CD4-positive, alpha-beta T cell treated with Interleukin-4 for 4 hours (primary cell): Measurements from ENCODE around the gene RPL37A.
A peak's percentile ranks its signal among the peaks of the same experiment; 100 is the strongest.
"Not testable (repeated sequence)": the region's sequence is repeated elsewhere in the genome, so short reads cannot be mapped to it uniquely, and the experiment has no call there.

ENCODE experiments used
- DNase-seq: peaks from one replicate; pipeline ENCODE4 v3.0.0-alpha.2; 2020

RPL37A gene

DNA sequence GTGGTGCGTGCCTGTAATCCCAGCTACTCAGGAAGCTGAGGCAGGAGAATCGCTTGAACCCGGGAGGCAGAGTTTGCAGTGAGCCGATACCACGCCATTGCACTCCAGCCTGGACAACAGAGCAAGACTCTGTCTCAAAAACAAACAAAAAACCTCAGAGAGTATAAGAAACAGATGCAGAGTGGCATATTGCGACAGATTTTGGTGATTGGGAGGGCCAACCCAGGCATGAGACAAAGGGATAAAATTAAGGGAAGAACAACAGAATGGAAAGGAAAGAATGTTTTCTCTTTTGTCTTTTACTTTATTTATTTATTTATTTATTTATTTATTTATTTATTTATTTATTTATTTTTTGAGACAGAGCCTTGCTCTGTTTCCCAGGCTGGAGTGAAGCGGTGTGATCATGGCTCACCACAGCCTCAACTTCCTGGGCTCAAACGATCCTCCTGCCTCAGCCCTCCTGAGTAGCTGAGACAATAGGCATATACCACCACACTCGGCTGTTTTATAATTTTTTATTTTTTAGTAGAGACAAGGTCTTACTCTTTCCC lies 20.0 kb downstream of the RPL37A start:
- DNase-seq = not testable (repeated sequence)

DNA sequence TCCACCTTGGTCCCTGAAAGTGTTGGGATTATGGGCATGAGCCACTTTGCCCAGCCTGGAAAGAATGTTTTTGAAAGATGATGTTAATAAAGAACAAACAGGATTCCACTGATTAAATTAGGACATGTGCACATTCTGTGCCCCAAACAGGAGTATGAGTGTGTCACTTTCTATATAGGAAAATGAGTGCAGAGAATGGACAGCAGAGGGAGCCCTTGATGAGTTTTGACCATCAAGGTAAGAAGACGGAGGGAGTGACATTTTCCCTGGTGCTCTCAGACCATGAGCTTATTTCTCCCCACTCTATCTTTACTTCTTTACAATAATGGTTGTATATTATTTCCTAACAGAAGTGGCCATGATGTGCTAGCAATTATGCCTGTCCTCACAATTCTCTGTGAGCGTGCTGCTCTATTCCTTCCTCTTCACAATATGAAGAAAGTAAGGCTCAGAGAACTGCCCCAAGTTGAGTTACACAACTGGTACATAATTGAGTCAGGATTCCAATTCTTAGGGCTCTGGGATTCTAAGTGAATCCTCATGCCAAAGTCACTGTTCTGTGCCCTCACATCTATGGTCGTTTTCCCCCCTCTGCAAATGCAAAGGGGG lies 20.6 kb downstream of the RPL37A start:
- DNase-seq = peak; percentile 49

DNA sequence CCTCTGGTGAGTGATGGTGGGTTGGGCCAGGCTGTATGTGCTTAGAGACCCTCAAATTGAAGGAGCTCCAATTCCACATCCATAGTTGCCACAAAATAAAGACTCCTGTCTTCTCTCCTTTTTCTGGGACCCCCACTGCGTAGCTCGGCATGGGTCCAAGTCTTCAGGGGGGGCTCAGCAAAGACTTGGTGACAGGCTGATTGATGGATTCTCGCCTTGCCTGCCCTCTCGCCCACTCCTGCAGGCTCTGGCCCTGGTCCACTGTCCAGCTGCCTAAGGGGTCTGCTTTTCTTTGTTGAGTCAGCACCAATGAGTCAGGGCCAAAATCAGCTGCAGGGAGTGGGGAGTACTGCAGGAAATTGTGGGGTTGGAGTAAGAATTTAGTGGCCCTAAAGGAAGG lies 21.5 kb downstream of the RPL37A start:
- DNase-seq = no peak

GRCh38 chr2:216522892-216523502 lies 24.4 kb downstream of the RPL37A start:
- DNase-seq = no peak

- no peak for DNase-seq
Measured at GRCh38 chr2:216525972-216526371, 27.3 kb downstream of the RPL37A start.

DNA sequence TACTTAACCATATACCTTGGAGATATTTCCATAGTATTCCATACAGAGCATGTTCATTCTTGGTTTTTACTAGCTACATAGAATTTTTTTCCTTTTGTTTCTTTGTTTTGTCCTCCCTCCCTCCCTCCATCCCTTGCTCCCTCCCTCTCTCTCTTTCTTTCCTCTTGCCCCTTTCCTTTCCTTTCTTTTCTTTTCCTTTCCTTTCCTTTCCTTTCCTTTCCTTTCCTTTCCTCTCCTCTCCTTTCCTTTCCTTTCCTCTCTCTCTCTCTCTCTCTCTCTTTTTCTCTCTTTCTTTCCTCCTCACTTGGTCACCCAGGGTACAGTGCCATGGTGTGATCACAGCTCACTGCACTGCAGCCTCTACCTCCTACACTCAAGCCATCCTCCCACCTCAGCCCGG lies 28.3 kb downstream of the RPL37A start:
- DNase-seq = no peak

DNA sequence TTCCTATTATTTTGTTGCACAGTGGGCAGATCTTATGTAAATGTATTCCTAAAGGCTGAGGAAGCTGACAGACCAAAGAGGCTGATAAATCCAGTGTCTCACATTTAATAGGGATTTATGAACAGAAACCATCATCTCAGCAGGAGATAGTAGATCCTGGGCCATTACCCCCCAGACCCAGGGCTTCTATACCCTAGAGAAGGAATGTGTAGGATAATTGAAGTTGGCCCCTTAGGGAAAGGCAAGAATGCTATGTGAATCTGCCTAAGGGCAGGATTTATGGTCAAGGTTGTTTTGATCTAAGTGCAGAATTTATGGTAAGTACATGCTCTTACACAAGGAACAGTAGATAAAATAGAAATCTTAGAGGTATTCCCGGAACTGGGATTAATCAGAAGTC lies 29.0 kb downstream of the RPL37A start:
- DNase-seq = no peak

DNA sequence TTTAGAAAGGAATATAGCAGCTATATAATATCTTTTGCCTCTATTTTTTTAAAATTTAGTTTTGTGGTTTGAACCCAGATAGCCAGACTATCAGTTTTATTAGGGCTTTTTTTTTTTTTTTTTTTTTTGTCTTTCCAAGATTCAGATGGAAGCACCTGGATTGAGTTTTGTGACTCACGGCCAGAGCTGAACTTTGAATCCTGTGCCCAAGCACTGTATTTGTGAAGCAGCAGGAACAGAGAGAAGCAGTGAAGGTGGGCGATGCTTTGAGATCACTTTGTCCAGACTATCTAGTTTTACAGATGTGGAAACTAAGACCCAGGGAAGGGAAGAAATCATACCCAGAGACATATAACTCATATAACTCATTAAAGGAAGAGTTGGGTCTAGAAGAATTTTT lies 33.9 kb downstream of the RPL37A start:
- DNase-seq = no peak

DNA sequence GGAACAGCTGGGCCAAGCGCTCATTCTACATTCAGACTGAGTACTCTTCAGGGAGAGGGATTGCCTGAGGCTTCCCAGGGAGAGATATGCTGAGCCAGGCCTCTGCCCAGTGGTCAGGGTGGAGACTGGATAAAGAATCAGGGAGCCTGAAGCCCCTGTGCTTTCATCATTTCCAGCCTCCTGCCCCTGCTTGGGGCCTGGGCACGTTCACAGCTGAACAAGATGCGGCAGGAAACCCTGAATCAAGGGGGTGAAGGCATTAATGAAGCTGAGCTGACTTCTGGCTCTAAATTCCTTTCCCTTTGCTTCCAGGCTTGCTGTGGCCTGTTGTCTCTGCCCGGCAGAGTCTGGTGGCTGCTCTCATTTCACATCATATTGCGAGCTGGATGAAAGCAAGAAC lies 35.0 kb downstream of the RPL37A start:
- DNase-seq = no peak

- DNase-seq = no peak
Measured at GRCh38 chr2:216534809-216535208, 36.2 kb downstream of the RPL37A start.

DNA sequence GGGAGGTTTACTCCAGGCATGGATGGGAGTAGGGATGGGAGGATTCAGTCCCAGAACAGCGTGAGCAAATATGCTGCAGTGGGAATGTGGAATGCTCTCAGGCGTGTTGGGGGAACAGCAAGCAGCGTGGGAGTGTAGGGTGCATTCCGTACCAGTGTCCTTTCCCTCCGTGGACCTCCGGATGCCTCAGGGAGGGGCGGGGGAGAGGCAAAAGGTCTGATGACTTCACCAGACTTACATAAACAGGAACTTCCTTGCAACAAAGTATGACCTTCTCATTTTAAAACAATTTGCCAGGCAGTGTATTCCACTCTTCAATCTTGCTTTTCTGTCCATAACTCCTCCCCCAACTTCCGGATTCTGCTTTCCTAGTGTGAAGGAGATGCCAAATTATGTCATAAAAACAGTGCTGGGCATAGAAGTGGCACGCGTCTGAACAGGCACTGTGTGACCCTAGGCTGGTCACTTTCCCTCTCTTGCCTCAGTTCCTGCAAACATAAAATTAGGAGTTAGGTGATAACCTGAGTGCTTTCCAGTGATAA lies 36.9 kb downstream of the RPL37A start:
- DNase-seq = no peak

DNA sequence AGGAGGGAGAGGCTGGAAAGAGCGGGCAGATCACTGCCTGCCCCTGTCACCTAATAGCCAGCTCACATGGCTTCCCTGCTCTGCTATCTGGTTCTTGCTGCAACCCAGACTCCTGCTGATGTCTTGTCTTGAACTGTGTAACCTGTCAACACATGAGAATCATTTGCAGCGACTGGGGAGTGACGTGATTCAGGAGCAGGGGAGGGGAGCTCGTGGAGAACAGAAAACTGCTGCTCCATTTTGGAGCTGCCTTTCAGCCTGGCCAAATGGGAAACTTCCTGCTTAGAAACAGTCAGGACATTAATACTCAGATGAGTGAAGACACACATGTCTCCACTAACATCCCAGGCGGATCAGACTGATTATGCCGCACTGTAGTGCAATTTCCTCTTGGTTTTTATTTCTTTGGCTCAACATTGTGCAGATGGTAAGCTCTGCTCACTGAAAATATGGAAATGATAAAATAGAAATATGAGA lies 38.1 kb downstream of the RPL37A start:
- no peak for DNase-seq

DNA sequence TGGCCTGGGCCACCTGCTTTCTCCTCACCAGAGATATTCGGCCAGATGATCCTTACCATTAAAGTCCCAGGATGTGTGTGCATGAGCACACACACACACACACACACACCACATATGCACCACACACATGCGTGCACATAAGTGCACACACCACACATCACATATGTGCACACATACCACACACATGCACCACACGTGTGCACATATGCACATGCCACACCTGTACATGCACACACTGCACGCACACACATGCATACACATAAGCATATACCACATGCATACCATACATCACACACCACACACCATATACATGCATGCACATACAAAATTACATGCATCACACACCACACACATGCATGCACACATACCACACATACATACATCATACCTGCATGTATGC lies 38.7 kb downstream of the RPL37A start:
- DNase-seq = no peak

DNA sequence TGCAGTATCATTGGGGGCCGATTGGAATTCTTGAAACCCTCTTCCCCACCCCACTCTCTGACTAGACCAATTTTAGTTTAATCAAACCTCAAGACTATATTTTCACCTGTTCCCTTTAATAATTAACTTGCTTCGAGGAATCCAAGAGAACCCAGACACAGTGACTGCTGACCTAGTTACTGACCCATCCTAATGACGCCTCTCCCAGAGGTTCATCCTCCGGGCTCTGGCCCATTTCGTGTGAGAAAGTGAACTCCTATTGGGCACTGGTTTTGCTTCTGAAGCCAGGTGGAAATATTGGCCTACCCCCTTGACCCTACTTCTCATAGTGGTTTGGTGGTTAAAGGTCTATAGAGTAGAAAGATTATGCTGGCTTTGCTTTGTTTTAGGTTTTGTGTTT lies 39.9 kb downstream of the RPL37A start:
- no peak for DNase-seq

DNA sequence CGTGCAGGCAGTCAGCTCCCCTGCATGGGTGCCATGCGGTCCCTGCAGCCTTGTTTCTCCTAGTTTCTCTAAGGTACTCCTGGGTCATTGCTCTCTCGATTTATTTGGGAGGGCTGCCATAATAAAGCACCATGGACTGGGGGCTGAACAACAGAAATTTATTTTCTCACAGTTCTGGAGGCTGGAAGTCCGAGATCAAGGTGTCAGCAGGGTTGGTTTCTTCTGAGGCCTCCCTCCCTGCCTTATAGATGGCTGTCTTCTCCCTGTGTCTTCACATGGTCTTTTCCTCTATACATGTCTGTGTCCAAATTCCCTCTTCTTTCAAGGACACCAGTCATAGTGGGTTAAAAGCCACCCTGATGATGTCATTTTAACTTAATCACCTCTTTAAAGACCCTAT lies 40.5 kb downstream of the RPL37A start:
- no peak for DNase-seq

DNA sequence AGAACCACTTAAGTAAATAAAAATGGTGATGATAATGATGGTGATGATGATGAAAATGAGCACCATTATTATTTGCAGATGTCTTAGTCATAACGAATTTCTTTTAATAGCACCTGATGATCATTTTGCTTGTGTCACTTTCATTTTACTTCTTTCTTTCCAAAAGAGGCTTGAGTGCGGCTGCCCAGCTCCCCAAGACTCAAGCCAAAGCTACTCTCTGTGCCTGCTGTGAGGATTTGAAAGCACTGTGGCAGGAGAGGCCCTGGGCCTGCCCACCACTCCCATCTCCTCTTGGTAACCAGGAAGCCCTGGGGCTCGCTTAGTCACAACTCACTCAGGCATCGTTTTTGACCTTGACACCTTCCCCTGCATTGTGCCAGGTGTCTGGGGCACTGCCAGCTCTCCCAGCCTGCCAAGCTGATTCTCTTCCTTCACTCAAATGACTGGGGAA lies 41.2 kb downstream of the RPL37A start:
- no peak for DNase-seq

DNA sequence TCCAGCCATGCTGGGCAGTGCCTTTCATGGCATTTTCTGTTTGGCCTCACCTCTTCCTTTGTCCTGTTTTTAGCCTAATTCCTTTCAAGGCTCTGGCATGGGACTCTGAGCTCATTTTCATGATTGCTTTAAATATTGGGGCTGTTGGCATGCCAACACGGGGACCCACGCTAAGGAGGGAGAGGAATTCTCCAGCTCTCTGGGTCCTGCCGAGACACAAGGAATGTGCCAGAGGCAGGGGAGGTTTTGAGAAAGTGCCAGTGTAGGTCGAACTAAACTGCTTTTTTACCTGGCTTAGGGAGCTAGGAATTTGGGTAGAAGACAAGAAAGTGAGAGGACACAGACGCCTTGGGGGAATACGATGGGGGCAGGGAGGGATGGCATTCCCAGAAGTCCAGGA lies 42.3 kb downstream of the RPL37A start:
- no peak for DNase-seq

GRCh38 chr2:216541505-216541904 lies 42.9 kb downstream of the RPL37A start:
- DNase-seq = no peak

- no peak for DNase-seq
Measured at GRCh38 chr2:216545359-216545758, 46.7 kb downstream of the RPL37A start.

DNA sequence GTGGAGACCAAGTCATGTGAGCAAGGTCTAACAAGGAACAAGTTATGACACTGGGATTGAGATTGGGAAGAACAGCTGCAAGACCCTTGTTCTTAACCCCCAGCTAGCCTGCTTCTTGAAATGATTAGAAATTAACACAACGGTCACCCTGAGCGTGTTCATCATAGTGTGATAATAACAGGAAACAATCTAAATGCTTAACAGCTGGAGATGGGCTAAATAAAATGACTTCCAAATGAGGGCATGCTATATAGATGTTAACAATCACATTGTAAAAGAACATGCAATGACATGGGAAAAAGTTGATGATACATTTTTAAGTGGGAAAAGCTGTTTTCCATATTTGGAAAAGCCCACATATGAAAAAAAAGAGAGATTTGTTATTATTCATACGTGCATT lies 47.6 kb downstream of the RPL37A start:
- no peak for DNase-seq

DNA sequence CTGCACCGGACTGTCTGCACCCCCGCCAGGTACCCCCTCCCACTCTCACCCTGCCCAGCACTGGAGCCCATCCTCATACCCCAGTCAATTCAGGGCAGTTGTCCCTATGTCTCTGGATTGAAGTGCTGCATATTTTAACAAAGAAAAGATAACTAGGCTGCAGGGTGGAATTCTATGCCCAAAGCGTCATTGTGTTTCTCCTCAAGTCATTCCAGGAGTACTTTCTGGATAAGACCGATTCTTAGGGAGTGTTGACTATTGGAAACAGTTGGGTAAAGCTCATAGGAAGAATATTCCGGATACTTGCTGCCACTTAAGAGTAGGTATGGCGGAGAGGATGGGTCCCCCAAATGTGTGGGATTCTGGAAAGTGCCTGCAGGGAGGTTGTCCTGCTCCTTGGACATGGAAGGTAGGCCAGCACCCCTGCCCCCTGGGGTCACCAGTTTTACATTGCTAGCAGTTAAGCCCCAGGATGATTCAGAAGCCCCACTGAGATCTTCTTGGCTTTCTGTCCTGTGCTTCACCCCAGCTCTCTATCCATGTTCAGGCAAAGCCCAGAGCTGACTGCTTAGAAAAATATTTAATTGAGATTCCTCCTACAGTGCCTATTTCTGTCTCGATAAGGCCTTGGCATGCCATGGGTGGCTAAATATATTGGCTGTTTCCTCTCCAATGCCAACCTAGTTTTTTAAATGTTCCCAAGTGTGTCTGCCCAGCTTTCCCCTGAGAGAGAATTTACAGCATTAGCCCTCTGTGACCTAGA lies 48.2 kb downstream of the RPL37A start:
- DNase-seq = no peak

DNA sequence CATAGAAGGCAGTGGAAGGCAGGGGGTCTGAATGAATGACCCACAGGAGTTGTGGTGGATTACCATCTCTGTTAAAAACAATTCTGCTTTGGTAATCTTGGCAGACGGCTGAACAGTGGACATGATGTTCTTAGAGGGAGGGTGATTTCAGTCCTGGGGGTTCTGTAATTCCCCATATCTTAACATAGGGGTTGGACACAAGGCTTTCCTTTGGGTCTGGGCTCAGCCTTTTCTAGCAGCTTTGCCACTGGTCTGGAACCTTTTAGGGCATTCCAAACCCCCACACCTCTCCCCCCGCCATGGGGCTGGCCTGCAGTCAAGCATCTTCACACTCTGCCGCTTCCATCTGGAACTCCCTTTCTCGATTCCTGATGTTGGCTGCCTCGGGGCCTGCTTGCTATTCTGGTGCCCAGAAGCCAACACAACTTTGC lies 50.3 kb downstream of the RPL37A start:
- no peak for DNase-seq

- DNase-seq = no peak
Measured at GRCh38 chr2:216549926-216550690, 51.5 kb downstream of the RPL37A start.
